NCI-H1105 treated with DMSO at 0.1 percent for 48 hours (cell line): ENCODE data around the gene SREBF1.

Source experiments
- DNase-seq: peaks from one replicate; lab custom pipeline; 2025; lab: John Stamatoyannopoulos, UW

SREBF1 gene

GRCh38 chr17:17836818-17837379 is at the start of gene SREBF1:
SREBF1 (minus strand) TSS chr17:17836986; CDS start chr17:17836817, 169 bp downstream.
- DNase-seq, result no peak

DNA sequence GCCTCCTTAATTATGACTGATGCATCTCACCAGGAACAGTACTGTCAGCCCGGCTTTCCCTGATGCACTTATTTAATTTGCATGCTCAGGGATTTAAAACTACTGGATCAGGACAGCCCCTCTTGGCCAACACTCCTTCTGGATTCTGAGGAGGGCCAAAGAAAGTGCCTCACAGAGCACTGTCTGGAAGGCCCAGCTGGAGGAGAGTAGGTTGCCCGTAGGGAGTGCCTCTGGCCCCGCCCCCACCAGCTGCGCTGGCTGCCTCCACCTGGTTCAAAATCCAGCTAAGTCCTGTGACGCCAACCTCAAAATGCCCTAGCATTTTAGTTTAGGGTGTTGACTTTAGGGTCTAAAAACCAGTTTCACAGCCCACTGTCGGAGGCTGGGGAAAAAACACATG is 49.4 kb upstream of the SREBF1 start:
- DNase-seq, result no peak

DNA sequence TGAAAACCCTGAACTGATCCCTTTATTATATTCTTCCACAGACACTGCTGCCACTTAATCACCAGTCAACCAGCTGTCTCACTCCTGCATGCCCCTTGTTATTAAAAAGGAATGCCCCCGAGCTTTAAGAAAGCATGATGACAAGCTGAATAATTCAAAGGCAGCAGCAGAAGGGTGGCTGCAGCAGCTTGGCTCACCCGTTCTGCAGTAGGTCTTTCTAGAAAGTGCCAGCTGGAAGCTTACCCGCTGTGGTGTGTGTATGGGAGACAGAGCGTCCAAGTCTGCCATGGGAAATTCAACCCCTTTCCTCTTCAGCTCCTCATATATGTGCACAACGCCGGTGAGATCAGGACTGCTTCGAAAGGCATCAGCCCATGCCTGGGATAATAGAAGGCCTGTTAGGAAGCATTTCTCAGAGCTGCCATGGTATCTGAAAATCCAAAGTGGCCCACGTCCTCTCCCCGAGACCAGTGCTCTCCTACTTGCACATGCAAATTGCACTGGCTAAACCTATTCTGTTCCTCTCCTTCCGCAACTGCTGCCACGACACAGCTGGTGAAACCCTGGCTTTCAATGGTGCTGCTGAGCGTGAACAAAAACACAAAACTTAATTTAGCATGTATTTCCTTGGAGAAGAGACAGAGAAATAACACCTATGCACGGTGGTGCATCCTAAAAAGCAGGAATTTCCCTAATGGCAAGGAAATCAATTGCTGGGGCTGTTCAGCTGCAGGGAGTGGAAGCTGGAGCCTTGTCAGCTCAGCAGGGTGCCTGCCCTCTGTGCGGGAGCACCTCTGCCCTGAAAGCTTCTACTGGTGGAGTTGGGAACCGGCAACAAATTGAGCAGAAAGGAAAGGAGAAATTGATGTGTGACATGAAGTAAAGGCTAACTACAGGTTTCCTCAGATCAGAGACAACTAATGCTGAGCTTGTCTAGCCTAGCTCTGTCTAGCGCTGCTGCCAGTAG is 47.9 kb upstream of the SREBF1 start:
- no peak for DNase-seq

DNA sequence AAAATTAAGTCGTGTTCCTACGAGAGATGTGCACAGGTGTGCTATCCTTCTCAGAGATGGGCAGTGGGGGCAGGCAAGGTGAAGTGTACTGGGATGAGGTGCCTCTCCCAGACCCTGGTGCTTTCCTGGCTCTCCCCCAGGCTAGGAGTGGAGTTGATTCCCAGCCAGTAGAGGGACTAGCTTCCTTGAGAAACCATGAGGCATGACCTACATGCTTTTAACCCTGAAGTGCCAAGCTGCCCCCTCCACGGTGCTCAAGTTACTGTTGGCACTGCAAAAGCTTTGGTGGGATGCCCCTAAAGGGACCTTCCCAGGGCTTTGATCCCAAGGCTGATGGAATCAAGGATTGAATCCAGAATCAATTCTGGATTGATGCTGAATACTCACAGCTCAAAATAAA is 47.0 kb upstream of the SREBF1 start:
- DNase-seq, result no peak

DNA sequence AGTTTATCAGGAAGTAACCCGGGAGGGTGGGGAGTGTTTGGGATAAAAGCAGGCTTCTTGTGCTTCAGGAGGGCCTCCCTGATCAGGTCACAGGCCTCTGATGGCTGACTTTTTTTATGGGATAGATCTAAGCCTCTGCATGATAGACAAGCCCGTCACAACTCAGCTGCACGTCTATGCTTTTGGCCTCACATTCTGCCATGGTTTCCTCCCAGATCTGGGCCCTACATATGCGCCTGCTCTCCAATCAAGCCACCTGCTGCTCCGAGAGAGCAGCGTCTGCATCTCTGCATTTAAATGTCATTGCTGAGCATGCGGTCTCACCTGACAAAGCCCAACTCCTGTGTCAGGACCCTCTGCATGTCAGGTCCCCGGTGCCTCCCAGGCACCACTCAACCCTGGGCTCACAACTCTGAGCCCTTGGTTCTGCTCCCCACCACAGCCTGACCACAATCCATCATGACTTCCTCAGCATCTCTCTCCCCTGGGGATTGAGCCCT is 45.3 kb upstream of the SREBF1 start:
- no peak for DNase-seq

GRCh38 chr17:17880577-17881196 is 43.9 kb upstream of the SREBF1 start:
- no peak for DNase-seq

GRCh38 chr17:17877529-17878358 is 41.0 kb upstream of the SREBF1 start:
- DNase-seq, result no peak

DNA sequence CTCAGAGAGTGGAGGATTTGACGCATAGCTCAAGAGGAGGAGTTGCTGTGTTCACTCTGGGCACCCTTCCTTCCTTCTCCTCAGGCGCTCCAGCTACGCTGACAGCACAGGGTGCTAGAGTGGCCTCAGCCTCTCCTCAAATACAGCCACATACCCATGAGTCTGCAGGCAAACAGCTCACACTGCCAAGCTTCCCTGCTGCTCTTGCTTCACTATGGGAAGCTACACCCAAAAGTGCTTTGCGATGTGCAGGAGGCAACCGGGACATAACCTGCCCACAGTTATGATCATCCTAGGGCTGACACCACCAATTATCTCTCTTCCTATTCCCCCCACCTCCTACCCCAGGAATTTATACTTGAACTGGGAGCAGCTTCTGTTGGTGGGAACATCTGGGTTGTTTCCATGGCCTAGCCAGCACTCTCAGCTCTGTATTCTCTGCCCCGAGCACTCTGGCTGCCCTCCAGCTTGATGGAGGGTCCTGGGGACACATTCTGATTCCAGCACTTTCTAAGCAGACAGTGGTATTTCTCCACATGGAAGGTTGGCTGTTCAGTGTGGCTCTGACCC is 40.3 kb upstream of the SREBF1 start:
- no peak for DNase-seq

GRCh38 chr17:17874478-17874877 is 37.7 kb upstream of the SREBF1 start:
- no peak for DNase-seq

DNA sequence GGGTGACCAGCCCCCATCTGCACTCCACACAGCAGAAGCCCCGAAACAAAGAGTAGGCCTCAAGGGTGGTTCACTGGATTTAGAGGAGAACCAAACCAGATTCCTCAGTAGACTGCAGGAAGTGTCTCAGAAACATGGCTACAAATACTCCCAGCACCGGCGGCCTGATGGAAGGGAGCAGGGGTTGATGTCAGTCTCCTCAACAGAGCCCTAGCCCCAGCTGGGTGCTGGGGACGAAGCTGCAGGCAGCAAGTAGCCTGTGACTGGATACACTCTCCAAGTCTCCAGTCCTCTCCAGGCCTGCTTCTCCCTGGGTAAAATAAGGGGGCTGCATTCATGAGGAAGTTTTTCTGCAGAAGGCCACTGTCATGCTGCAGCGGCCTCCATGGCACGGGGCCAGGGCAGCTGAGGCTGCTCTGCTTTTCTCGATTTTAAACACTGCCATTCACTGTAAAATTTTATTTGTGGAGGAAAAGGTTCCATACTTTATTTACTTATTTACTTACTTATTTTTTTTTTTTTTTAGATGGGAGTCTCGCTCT is 36.7 kb upstream of the SREBF1 start:
- DNase-seq, result no peak

DNA sequence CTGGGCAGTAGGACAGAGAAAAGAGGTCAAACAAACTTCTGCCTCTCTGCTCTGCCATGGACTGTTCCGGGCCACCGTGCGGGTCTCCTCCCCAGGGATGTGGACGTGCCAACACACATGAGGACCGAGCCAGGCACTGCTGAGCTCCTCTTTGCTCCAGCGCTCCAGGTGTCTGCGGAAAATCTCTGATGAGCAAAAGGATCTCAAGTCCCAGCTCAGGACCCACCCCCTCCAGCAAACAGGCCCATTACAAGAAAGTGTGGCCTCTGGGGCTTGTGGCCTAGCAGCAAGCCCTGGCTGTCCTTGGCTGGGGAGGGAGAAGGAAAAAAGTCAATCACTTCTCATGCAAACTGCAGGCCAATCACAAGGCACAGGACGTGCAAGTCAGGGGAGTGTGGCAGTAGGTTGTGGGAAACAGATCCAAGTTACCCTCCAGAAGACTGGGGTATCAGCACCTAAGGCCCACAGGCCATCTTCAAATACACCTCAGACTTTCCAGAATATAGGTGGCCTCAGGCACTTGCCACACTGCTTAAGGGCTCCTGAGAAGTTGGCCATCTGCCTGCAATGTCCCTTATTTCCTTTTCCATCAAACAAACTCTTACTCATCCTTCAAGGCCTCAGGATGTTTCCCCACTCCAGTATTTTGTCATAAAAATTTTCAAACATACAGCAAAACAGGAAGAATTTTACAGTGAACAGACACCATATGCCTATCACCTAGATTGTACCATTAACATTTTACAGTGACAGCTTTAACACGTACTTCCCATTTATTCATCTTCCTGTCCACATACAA is 36.0 kb upstream of the SREBF1 start:
- DNase-seq, result no peak

DNA sequence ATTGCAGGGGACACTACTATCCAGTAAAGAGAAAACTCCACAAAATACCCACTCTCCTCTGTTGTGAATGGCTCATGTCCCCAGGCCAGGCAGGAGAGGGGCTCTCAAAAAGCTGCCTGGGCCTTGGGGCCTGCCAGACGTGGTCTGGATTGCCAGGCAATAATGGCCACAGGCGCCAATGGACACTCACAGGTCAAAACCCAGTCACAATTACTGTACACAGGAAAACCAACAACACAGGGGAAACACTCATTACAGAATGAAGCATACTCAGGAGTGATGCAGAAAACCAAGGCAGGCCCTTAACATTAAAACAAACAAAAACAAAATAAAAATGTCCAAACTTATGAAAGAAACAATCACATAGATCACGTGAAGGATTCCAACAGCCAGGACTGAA is 35.1 kb upstream of the SREBF1 start:
- DNase-seq, result no peak

- DNase-seq, result no peak
Observed at GRCh38 chr17:17870247-17870646, 33.5 kb upstream of the SREBF1 start.

- no peak for DNase-seq
Observed at GRCh38 chr17:17868641-17869522, 32.1 kb upstream of the SREBF1 start.

DNA sequence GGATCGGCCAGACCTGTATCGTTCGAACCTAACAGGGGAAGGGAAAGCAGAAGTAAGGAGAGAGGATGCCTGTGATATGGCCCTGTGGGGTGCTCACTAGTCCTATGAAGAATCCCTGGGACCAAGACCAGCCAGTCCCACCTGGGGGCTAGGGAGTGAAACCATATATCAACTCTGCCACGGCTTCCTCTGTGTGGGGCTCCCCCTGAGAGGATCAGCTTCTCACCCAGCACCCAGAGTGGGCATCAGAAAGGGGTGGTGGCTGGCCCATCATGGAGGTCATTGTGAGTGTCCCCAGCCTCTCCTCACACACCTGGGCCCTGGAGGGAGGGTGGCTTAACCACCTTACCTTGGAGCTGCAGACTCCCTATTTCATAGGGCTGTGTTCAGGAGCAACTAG is 30.1 kb upstream of the SREBF1 start:
- no peak for DNase-seq

- no peak for DNase-seq
Observed at GRCh38 chr17:17866425-17866824, 29.6 kb upstream of the SREBF1 start.

DNA sequence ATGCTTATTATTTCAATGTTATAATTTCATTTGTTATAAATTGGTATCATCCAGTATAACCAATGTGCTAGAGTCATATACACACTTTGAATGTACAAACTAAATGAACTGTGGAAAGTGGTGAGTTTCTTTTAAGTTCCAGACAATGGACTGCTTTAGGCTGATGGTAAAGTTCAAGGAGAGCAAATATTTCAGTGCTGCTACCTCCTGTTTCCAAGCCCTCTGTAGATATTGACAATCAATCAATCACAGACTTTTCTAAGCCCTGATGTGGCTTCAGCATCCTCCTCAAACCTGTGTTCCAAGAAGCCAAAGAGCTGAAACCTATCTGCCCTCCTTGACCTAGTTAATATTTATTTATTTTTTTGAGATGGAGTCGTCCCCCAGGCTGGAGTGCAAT is 28.2 kb upstream of the SREBF1 start:
- no peak for DNase-seq

DNA sequence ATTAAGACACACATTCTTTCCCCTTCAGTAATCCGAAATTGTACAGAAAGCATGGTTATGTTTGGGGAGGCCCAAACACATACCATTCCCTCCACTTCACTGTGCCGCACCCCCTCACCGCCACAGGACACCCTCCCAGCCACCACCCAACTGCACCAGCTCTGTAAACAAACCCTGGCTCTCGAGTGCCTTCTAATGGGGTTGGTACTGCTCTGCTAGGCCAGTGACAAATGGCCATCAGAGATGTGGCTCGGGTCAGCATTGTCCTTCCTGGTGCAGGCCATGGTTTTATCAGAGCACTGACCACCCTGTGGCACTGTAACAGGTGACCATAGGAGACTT is 24.0 kb upstream of the SREBF1 start:
- no peak for DNase-seq

- DNase-seq, result peak; percentile 69
Observed at GRCh38 chr17:17859909-17860765, 23.4 kb upstream of the SREBF1 start.
